Body of pancreas (tissue), 4 donors: ENCODE results near the gene CAMSAP1. TPM values are rescaled to one million over a fixed set of nuclear protein-coding genes. Genes with fewer than 3 reads are reported as not detected.

ENCODE experiments used
- ATAC-seq: fragments of 150-250 bp; one replicate; pipeline ENCODE4 v1.9.1; 2016
- DNase-seq, 4 donors: peaks; one replicate each; pipeline ENCODE4 v3.0.0-alpha.2; 2019
- H3K27ac ChIP-seq, 4 donors: fragments of 200-600 bp; sonication (generic); 1 replicate in 3 of 4; 2 replicates in 1 of 4; pipeline versions ENCODE4 v1.5.1 to v1.6.1; 2016 to 2019; ENCODE audit warnings: mild to moderate bottlenecking in 1 of 4, mixed read lengths in 1 of 4, moderate library complexity in 1 of 4
- H3K27me3 ChIP-seq, 2 donors: fragments of 200-600 bp; sonication (generic); one replicate each; pipeline ENCODE4 v1.6.0; 2016; ENCODE audit warnings: mild to moderate bottlenecking in 1 of 2
- H3K36me3 ChIP-seq, 2 donors: fragments of 200-600 bp; sonication (generic); replicated peaks in 1 of 2; 2 replicates each; pipeline ENCODE4 v1.5.1; 2016; ENCODE audit warnings: low read depth in 2 of 2; ENCODE audit not compliant: insufficient read depth in 1 of 2
- H3K4me1 ChIP-seq: fragments of 200-600 bp; sonication (generic); one replicate; pipeline ENCODE4 v1.6.0; 2016
- H3K4me3 ChIP-seq, 2 donors: fragments of 200-600 bp; sonication (generic); 1 replicate in 1 of 2; 2 replicates in 1 of 2; pipeline ENCODE4 v1.5.1; 2016 to 2019
- H3K9me3 ChIP-seq, 3 donors: fragments of 200-600 bp; sonication (generic); 1 replicate in 2 of 3; 2 replicates in 1 of 3; pipeline ENCODE4 v1.5.1; 2016
- CTCF ChIP-seq, 7 experiments: fragments of 450-650 bp in 4 of 7; fragments of 200-600 bp in 3 of 7; sonication (generic) in 3 of 7; IDR thresholded peaks; one replicate each; pipeline ENCODE4 v1.5.1; 2016 to 2019; ENCODE audit warnings: antibody characterized with exemption in 7 of 7
- POLR2A ChIP-seq, 3 donors: fragments of 450-650 bp; IDR thresholded peaks; one replicate each; pipeline ENCODE4 v1.6.1; 2016; ENCODE audit warnings: antibody characterized with exemption in 3 of 3, mild to moderate bottlenecking in 2 of 3
- WGBS, 2 donors: methylation state at CpG; one replicate each; pipeline ENCODE4 v1.1.5; 2017; 5-methylcytosine and 5-hydroxymethylcytosine counted together
- intact Hi-C: fragments of 100-400 bp; cut with DNase I; formaldehyde crosslinking; loops from one replicate; pipeline ENCODE4 v1.15.1; 2023
- total RNA-seq, 2 donors: library from RNA; depleted of rRNA; stranded (reverse); fragments of >200 nt; gene quantifications; one replicate each; pipeline ENCODE4 v1.1.0, GENCODE V29; 2016

The CAMSAP1 gene
- total RNA-seq, 2 donors from 2014 or later, result 14.8 to 30.3 TPM

- H3K27me3 ChIP-seq, result no peaks in the 10 kb centered on the region
- no peaks in the 10 kb centered on the region for H3K36me3 ChIP-seq
- no peaks in the 10 kb centered on the region for H3K9me3 ChIP-seq
- H3K4me3 ChIP-seq, result no peak overlapping the region
- H3K4me1 ChIP-seq, result no peaks in the 10 kb centered on the region
- TF ChIP-seq CTCF (IDR thresholded peaks at IDR 0.05) (no peak), POLR2A (IDR thresholded peaks at IDR 0.05) (no peak)
- intact Hi-C loops, result no loop called here
- DNase-seq, result no peak
- H3K27ac ChIP-seq, result no peak overlapping the region
- ATAC-seq, result no peak
Observed at GRCh38 chr9:135777623-135778177, 129.6 kb downstream of the CAMSAP1 start.

- H3K27ac ChIP-seq, result no peak overlapping the region
- no peak overlapping the region for H3K4me3 ChIP-seq
- intact Hi-C loops, result no loop called here
- H3K9me3 ChIP-seq, result no peaks in the 10 kb centered on the region
- DNase-seq (no peak), ATAC-seq (no peak)
- WGBS, 2 donors, result 71 to 78% methylated on average over 9 to 21 of the region's 25 CpGs
- TF ChIP-seq POLR2A (IDR thresholded peaks at IDR 0.05), result no peak
- TF ChIP-seq CTCF (IDR thresholded peaks at IDR 0.05), result no peak
- no peaks in the 10 kb centered on the region for H3K27me3 ChIP-seq
- H3K4me1 ChIP-seq, result no peaks in the 10 kb centered on the region
- no peaks in the 10 kb centered on the region for H3K36me3 ChIP-seq
Observed at GRCh38 chr9:135776893-135777622, 130.3 kb downstream of the CAMSAP1 start.

GRCh38 chr9:135775911-135776310 is 131.4 kb downstream of the CAMSAP1 start:
- WGBS, 2 donors, result 35 to 39% methylated on average over 7 of the region's 7 CpGs
- H3K4me1 ChIP-seq, result no peaks in the 10 kb centered on the region
- no peak overlapping the region for H3K27ac ChIP-seq
- no peak for DNase-seq
- H3K4me3 ChIP-seq, result no peak overlapping the region
- H3K27me3 ChIP-seq, result no peaks in the 10 kb centered on the region
- ATAC-seq, result no peak
- H3K36me3 ChIP-seq, result no peaks in the 10 kb centered on the region
- no peaks in the 10 kb centered on the region for H3K9me3 ChIP-seq
- intact Hi-C loops, result no loop called here
- TF ChIP-seq CTCF (IDR thresholded peaks at IDR 0.05), result no peak
- no peak for TF ChIP-seq POLR2A (IDR thresholded peaks at IDR 0.05)

- H3K4me1 ChIP-seq, result no peaks in the 10 kb centered on the region
- ATAC-seq (no peak), DNase-seq (no peak)
- H3K27ac ChIP-seq, result no peak overlapping the region
- 51 to 66% methylated on average over 11 to 18 of the region's 24 CpGs for WGBS, 2 donors
- no peaks in the 10 kb centered on the region for H3K27me3 ChIP-seq
- no peak overlapping the region for H3K4me3 ChIP-seq
- H3K9me3 ChIP-seq, result no peaks in the 10 kb centered on the region
- TF ChIP-seq POLR2A (IDR thresholded peaks at IDR 0.05), result no peak
- TF ChIP-seq CTCF (IDR thresholded peaks at IDR 0.05), result no peak
- H3K36me3 ChIP-seq, result no peaks in the 10 kb centered on the region
- intact Hi-C loops, result no loop called here
Observed at GRCh38 chr9:135774794-135775525, 132.4 kb downstream of the CAMSAP1 start.
